PC-9 (cell line): ENCODE data around the gene APIP. TPM values are rescaled to one million over a fixed set of nuclear protein-coding genes. Genes with fewer than 3 reads are reported as not detected.

Experiments used
- Bru-seq: library from RNA; stranded (reverse); fragments of 400-500 nt; gene quantifications from one replicate; lab custom pipeline; 2021; lab: Mats Ljungman, UMichigan
- BruChase-seq, 2 experiments: library from RNA; stranded (reverse); fragments of 400-500 nt; gene quantifications; one replicate each; lab custom pipeline; 2021; lab: Mats Ljungman, UMichigan
- BruUV-seq: library from RNA; stranded (reverse); fragments of 400-500 nt; replicated peaks from 2 replicates; lab custom pipeline; 2021; lab: Mats Ljungman, UMichigan
- CTCF ChIA-PET: fragments of 300-600 bp; sonication (Branson Sonifier 250); formaldehyde crosslinking; loops from one replicate; lab custom pipeline; 2022; ENCODE audit warnings: antibody characterized with exemption; lab: Charles Lee
- POLR2A ChIA-PET: fragments of 300-600 bp; sonication (Branson Sonifier 250); formaldehyde crosslinking; loops from one replicate; lab custom pipeline; 2022; ENCODE audit warnings: antibody characterized with exemption; ENCODE audit not compliant: unreplicated experiment; lab: Charles Lee
- DNase-seq, 2 experiments: peaks; one replicate each; pipeline versions ENCODE4 v3.0.0 to v3.0.0-alpha.2; 2015 to 2022; ENCODE audit warnings: mixed read lengths in 1 of 2
- H2AFZ ChIP-seq: fragments of 200-600 bp; sonication (generic); 2 replicates; pipeline ENCODE4 v1.8.1; 2017; ENCODE audit warnings: antibody characterized with exemption
- H3F3A ChIP-seq: fragments of 200-600 bp; sonication (generic); 2 replicates; pipeline ENCODE4 v1.8.1; 2017; ENCODE audit warnings: antibody characterized with exemption, mild to moderate bottlenecking, low read depth; ENCODE audit not compliant: insufficient read depth
- H3K27ac ChIP-seq: fragments of 200-600 bp; sonication (generic); 2 replicates; pipeline ENCODE4 v1.6.1; 2016; ENCODE audit warnings: mixed run types
- H3K27me3 ChIP-seq: fragments of 200-600 bp; sonication (generic); 2 replicates; pipeline ENCODE4 v1.6.1; 2016; ENCODE audit warnings: low read depth, mixed run types; ENCODE audit not compliant: insufficient read depth
- H3K36me3 ChIP-seq: fragments of 200-600 bp; sonication (generic); 2 replicates; pipeline ENCODE4 v1.6.1; 2016; ENCODE audit warnings: low read depth, mixed run types
- H3K4me1 ChIP-seq: fragments of 200-600 bp; sonication (generic); replicated peaks from 2 replicates; pipeline ENCODE4 v1.6.1; 2016; ENCODE audit warnings: mixed run types; ENCODE audit not compliant: insufficient read depth
- H3K4me2 ChIP-seq: fragments of 200-600 bp; sonication (generic); 2 replicates; pipeline ENCODE4 v1.6.1; 2017; ENCODE audit warnings: mixed run types
- H3K4me3 ChIP-seq: fragments of 200-600 bp; sonication (generic); 2 replicates; pipeline ENCODE4 v1.6.1; 2016; ENCODE audit warnings: mixed run types
- H3K79me2 ChIP-seq: fragments of 200-600 bp; sonication (generic); 2 replicates; pipeline ENCODE4 v1.6.1; 2017; ENCODE audit warnings: low read depth, mixed run types
- H3K9me2 ChIP-seq: fragments of 200-600 bp; sonication (generic); 2 replicates; pipeline ENCODE4 v1.8.1; 2017; ENCODE audit warnings: mild to moderate bottlenecking; ENCODE audit not compliant: insufficient read depth
- H3K9me3 ChIP-seq: fragments of 200-600 bp; sonication (generic); 2 replicates; pipeline ENCODE4 v1.8.1; 2016; ENCODE audit warnings: low read depth; ENCODE audit not compliant: insufficient read depth
- H4K20me1 ChIP-seq: fragments of 200-600 bp; sonication (generic); 2 replicates; pipeline ENCODE4 v1.8.1; 2017; ENCODE audit not compliant: insufficient read depth
- CTCF ChIP-seq: fragments of 200-600 bp; sonication (generic); conservative IDR thresholded peaks from 2 replicates; pipeline ENCODE4 v1.6.1; 2017; ENCODE audit warnings: mixed run types, antibody characterized with exemption, mild to moderate bottlenecking, moderate library complexity
- EZH2 ChIP-seq: fragments of 200-600 bp; sonication (generic); IDR thresholded peaks from 2 replicates; pipeline ENCODE4 v1.8.0; 2017; ENCODE audit warnings: antibody characterized with exemption, low read depth
- intact Hi-C: fragments of 100-400 bp; cut with micrococcal nuclease; formaldehyde crosslinking; loops from one replicate; pipeline ENCODE4 v1.10.0; 2022; ENCODE audit not compliant: unreplicated experiment
- long read RNA-seq: library from polyadenylated mRNA; stranded (forward); transcript quantifications from one replicate; pipeline ENCODE4 v2.0.0, GENCODE V29; 2022
- total RNA-seq: library from RNA; stranded (reverse); gene quantifications from 2 replicates; pipeline ENCODE4 v1.2.3, GENCODE V29; 2021

APIP gene
- total RNA-seq (34.1 and 41.0 TPM in 2 replicates), Bru-seq, nascent RNA (percentile 74 among the genes with signal in this experiment), BruChase-seq, experiment 1, labeled RNA remaining after a 2-hour chase (percentile 85 among the genes with signal in this experiment), BruChase-seq, experiment 2, labeled RNA remaining after a 6-hour chase (percentile 68 among the genes with signal in this experiment)
- long read RNA-seq, transcript APIP-201 (7 exons, 1,366 nt): major isoform, 83 of 104 reads
- long read RNA-seq, partial matches to known transcripts: 12 of 104 reads
- long read RNA-seq, other reads (novel, unspliced or antisense): 9 of 104 reads

DNA sequence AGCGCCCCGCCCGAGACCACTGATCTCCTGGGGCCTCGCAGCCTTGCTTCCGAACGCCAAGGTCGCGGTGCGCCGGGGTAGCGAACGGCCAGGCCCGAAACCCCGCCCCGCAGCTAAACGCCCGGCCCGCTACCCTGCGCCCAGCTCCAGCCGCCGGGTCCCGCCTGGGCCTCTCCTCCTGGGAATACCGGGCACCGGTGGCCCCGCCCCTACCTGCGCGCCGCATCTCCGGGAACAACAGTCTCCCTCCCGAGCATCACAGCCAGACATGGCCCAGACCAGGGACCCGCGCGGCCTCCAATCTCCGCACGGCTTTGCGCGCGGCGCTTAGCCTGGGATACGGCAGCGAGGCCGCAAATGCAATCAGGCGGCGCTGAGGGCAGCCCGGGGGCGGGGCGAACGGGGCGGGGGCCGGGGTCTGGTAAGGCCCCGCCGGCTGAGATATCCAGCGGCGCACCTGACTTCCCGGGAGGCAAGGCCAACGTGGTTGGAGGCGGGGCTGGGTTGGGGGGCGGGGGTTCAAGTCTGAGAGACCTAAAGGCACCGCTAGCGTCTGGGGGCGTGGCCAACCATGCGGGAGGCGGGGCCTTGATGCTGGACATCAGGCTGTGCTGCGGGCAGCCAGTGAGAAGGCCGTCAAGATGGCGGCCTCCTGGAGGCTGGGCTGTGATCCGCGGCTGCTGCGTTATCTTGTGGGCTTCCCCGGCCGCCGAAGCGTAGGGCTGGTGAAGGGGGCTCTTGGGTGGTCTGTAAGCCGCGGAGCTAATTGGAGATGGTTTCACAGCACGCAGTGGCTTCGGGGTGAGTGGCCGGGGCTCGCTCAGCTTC, at the start of gene APIP, which contains the start of gene PDHX:
TSS of gene APIP (minus strand) at position 365 of the 828 bp plus-strand sequence. CDS start at position 270, 95 bp downstream.
TSS of gene PDHX (plus strand) at position 604 of the 828 bp plus-strand sequence. CDS start at position 642, 38 bp downstream.
- Histone ChIP-seq H3F3A (peaks cover 10% of the 10 kb centered on the region; the same call in 1 of the 2 replicates), H4K20me1 (no peaks in the 10 kb centered on the region), H3K9me3 (no peaks in the 10 kb centered on the region), H3K27ac (peak within 1 kb of the TSS; percentile 83), H3K36me3 (0 out of 2 replicates have a peak, but pooled peaks cover 4% of the 10 kb centered on the region), H2AFZ (peak within 1 kb of the TSS; percentile 96), H3K4me3 (peak within 1 kb of the TSS; percentile 74), H3K4me2 (peak within 1 kb of the TSS; percentile 97), H3K27me3 (no peaks in the 10 kb centered on the region), H3K79me2 (peaks cover 71% of the 10 kb centered on the region), H3K4me1 (peaks cover 26% of the 10 kb centered on the region), H3K9me2 (no peaks in the 10 kb centered on the region)
- POLR2A ChIA-PET: interaction anchor here (0.6 to 0.9 kb wide), 5 partner anchors 18 to 537 kb away, joined by 3 to 9 read pairs (median 7); no protein-coding TSS in a partner anchor
- intact Hi-C loops: loop anchor here (2.0 to 10.0 kb wide), 3 partner anchors 167 to 811 kb away; partner anchors contain the start of genes FJX1 and NAT10
- CTCF ChIA-PET: interaction anchor here (0.6 kb wide), 1 partner anchor 10 kb away, joined by 3 read pairs; no protein-coding TSS in a partner anchor
- DNase-seq: peak; percentile 98 to 99
- TF ChIP-seq EZH2: no peak
- no peak for TF ChIP-seq CTCF
- no TSS peak for BruUV-seq

- no peak for DNase-seq
- BruUV-seq: no TSS peak
- H4K20me1 ChIP-seq: no peaks in the 10 kb centered on the region
- no peaks in the 10 kb centered on the region for H3K9me2 ChIP-seq
- intact Hi-C loops: no loop called here
- H3K27me3 ChIP-seq: no peaks in the 10 kb centered on the region
- H3K4me1 ChIP-seq: no peaks in the 10 kb centered on the region
- H3K79me2 ChIP-seq: no peaks in the 10 kb centered on the region
- no peak overlapping the region for H3K27ac ChIP-seq
- CTCF ChIA-PET: interaction anchor here (0.6 kb wide), 1 partner anchor 67 kb away, joined by 3 read pairs; no protein-coding TSS in a partner anchor
- H3K4me2 ChIP-seq: no peak overlapping the region
- peaks cover 59% of the 10 kb centered on the region for H3K36me3 ChIP-seq
- H2AFZ ChIP-seq: no peak overlapping the region
- no peaks in the 10 kb centered on the region for H3K9me3 ChIP-seq
- H3K4me3 ChIP-seq: no peak overlapping the region
- POLR2A ChIA-PET: interaction anchor here (0.7 kb wide), 1 partner anchor 16 kb away, joined by 4 read pairs; no protein-coding TSS in a partner anchor
- 0 out of 2 replicates have a peak, but pooled peaks cover 4% of the 10 kb centered on the region for H3F3A ChIP-seq
- TF ChIP-seq CTCF (no peak), EZH2 (no peak)
These were observed 48.6 kb upstream of the APIP start for GRCh38 chr11:34964610-34965331.
